Gastroesophageal sphincter (tissue), 4 donors: ENCODE measurements around the gene FAU. TPM values are rescaled to one million over a fixed set of nuclear protein-coding genes. Genes with fewer than 3 reads are reported as not detected.

Experiments used
- ATAC-seq: fragments of 150-250 bp; one replicate; pipeline ENCODE4 v1.9.1; 2016; ENCODE audit warnings: mild to moderate bottlenecking, moderate library complexity
- H3K27ac ChIP-seq, 4 donors: fragments of 200-600 bp; sonication (generic) in 3 of 4; 1 replicate in 3 of 4; 2 replicates in 1 of 4; pipeline ENCODE4 v1.5.1; 2016 to 2019
- H3K27me3 ChIP-seq: fragments of 200-600 bp; sonication (generic); one replicate; pipeline ENCODE4 v1.5.1; 2019
- H3K36me3 ChIP-seq, 2 donors: fragments of 200-600 bp; sonication (generic); one replicate each; pipeline ENCODE4 v1.5.1; 2019; ENCODE audit warnings: control low read depth in 1 of 2
- H3K4me1 ChIP-seq, 3 donors: fragments of 200-600 bp; sonication (generic); 1 replicate in 2 of 3; 2 replicates in 1 of 3; pipeline ENCODE4 v1.5.1; 2016 to 2019; ENCODE audit warnings: control low read depth in 2 of 3
- H3K4me3 ChIP-seq, 2 donors: fragments of 200-600 bp; sonication (generic); one replicate each; pipeline ENCODE4 v1.5.1; 2019; ENCODE audit warnings: mild to moderate bottlenecking in 1 of 2, moderate library complexity in 1 of 2
- H3K9me3 ChIP-seq, 3 donors: fragments of 200-600 bp; sonication (generic); one replicate each; pipeline ENCODE4 v1.5.1; 2017 to 2019; ENCODE audit warnings: control low read depth in 2 of 3
- EP300 ChIP-seq: sonication (generic); formaldehyde crosslinking; IDR thresholded peaks from one replicate; pipeline ENCODE4 v1.6.1; 2017; ENCODE audit warnings: antibody characterized with exemption, mild to moderate bottlenecking
- POLR2A ChIP-seq, 2 donors: fragments of 450-650 bp; IDR thresholded peaks; one replicate each; pipeline ENCODE4 v1.6.1; 2017; ENCODE audit warnings: antibody characterized with exemption in 2 of 2, mild to moderate bottlenecking in 2 of 2, moderate library complexity in 1 of 2
- POLR2AphosphoS5 ChIP-seq: sonication (generic); formaldehyde crosslinking; IDR thresholded peaks from one replicate; pipeline ENCODE4 v1.6.1; 2017; ENCODE audit warnings: antibody characterized with exemption
- WGBS, 2 donors: methylation state at CpG; one replicate each; pipeline ENCODE4 v1.1.5; 2018; ENCODE audit warnings: low coverage in 1 of 2; 5-methylcytosine and 5-hydroxymethylcytosine counted together
- total RNA-seq, 4 donors: library from RNA; depleted of rRNA; stranded (reverse); fragments of >200 nt; gene quantifications; one replicate each; pipeline ENCODE4 v1.1.0, GENCODE V29; 2016
- TF ChIP-seq, protein P1 (sequence below), 4 experiments: fragments of 200-600 bp in 2 of 4; fragments of 450-650 bp in 2 of 4; sonication (generic) in 1 of 4; IDR thresholded peaks; one replicate each; pipeline ENCODE4 v1.5.1; 2017 to 2019; ENCODE audit warnings: antibody characterized with exemption in 4 of 4, mild to moderate bottlenecking in 2 of 4, moderate library complexity in 2 of 4

The FAU gene
- total RNA-seq, 4 donors from 2014 or later = 464 to 971 (median 566) TPM

DNA sequence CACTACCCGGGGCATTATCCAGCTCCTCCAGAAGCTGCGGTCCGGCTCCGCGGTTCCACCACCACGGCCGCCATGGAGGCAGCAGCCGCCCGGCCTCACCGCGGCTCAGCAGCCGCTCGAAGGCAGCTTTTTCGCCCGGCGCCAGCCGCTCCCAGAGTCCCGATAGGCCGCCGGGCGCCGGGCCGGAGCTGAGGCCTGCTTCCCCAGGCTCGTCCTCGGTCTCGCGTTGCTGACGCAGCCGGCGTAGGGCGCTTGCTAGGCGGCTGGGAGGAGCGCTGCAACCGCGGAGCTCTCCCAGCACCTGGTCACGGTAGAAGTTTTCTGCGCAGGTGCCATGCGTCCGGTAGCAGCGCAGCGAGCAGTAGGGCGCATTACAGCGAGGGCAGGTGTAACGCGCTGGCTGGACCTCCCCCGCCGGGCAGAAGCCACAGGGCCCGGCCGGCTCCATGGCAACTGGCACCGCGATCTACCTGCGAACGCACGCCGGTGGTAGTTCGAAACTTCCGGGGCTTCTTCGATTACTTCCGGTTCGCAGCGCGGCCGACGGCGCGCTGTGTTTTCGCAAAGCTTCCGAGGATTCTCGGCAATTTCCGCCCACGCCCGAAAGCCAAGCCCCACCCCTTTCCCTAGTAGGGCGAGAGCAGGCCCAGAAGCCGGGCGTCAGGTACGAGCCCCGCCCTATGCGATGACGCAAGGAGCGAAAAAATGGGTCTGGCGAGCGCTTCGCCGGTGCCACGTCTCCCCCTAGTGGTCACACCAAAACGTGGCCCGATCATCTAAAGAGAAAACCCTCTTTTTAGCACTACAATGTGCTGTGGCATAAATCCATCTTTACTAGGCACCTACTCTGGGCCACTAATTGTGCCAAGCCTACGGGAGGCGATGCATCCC lies 4.5 kb downstream of the FAU start, which contains the start of gene ZNHIT2:
TSS of gene ZNHIT2 (minus strand) at position 496 of the 891 bp plus-strand sequence. CDS start at position 448, 48 bp downstream.
- peak within 1 kb of the TSS; percentile 59 to 76 for H3K4me3 ChIP-seq
- peaks cover 0 to 56% of the 10 kb centered on the region in 2 donors for H3K36me3 ChIP-seq
- H3K4me1 ChIP-seq = peaks cover 7 to 67% (median 29%) of the 10 kb centered on the region in 3 donors
- peak; percentile 82 for ATAC-seq
- no peaks in the 10 kb centered on the region for H3K27me3 ChIP-seq
- H3K27ac ChIP-seq = peak within 1 kb of the TSS; percentile 39 to 90 (median 85)
- no peaks in the 10 kb centered on the region for H3K9me3 ChIP-seq
- TF ChIP-seq, protein P1, sequence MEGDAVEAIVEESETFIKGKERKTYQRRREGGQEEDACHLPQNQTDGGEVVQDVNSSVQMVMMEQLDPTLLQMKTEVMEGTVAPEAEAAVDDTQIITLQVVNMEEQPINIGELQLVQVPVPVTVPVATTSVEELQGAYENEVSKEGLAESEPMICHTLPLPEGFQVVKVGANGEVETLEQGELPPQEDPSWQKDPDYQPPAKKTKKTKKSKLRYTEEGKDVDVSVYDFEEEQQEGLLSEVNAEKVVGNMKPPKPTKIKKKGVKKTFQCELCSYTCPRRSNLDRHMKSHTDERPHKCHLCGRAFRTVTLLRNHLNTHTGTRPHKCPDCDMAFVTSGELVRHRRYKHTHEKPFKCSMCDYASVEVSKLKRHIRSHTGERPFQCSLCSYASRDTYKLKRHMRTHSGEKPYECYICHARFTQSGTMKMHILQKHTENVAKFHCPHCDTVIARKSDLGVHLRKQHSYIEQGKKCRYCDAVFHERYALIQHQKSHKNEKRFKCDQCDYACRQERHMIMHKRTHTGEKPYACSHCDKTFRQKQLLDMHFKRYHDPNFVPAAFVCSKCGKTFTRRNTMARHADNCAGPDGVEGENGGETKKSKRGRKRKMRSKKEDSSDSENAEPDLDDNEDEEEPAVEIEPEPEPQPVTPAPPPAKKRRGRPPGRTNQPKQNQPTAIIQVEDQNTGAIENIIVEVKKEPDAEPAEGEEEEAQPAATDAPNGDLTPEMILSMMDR (IDR thresholded peaks at IDR 0.05) = peak in 3 of 4 experiments; percentile 94 to 98 (median 97)
- TF ChIP-seq POLR2AphosphoS5 (peak; percentile 83), POLR2A (IDR thresholded peaks at IDR 0.05) (peak; percentile 61 to 65), EP300 (no peak)
- WGBS, 2 donors = 0% methylated on average over 12 to 18 of the region's 89 CpGs

DNA sequence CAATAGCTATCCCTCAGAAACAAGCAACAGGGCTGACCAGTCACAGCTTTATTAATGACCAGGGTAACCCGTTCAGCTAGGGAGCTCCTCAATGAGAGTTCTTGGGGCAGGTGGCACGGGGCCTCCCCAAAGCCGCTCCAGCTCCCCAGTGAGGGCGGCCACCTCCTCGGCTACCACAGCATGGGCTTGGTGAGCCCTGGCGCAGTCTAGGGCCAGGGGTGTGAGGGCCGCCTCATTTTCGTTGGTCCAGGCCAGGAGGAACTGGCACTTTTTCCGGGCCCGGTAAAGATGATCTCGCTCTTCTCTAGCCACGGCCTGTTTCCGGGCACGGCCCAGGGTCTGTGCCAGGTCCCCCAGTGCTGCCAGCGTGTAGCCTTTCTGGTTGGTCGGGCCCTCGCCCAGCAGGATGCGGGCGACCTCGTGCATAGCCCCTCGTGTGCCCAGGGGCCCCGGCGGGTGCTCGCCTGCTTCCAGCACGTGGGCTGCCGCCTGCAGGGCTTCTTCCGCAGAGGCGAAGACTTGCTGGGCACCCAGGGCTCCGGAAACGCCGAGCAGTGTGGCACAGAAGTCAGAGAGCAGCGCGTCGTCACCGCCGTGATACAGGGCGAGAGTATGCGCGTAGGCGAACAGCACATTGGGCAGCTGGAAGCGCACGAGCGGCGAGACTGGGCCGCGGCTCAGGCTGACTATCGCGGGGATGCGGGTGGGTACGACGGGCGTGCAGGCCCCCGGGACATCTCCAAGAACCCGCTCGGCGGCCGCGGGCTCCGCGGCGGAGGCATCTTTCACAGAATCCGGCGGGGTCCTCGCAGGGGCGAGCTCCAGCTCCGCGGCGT lies 5.3 kb downstream of the FAU start:
- no CpG with 5 or more reads among the region's 68 CpGs for WGBS, 2 donors
- Histone ChIP-seq H3K4me1 (peaks cover 7 to 74% (median 35%) of the 10 kb centered on the region in 3 donors), H3K27ac (peak overlapping the region; percentile 39 to 90 (median 85)), H3K27me3 (no peaks in the 10 kb centered on the region), H3K9me3 (no peaks in the 10 kb centered on the region), H3K36me3 (peaks cover 0 to 56% of the 10 kb centered on the region in 2 donors), H3K4me3 (peak overlapping the region; percentile 59 to 76)
- no peak for TF ChIP-seq POLR2A (IDR thresholded peaks at IDR 0.05)
- TF ChIP-seq EP300 = no peak
- TF ChIP-seq, protein P1 (IDR thresholded peaks at IDR 0.05) = no peak
- TF ChIP-seq POLR2AphosphoS5 = peak; percentile 40
- no peak for ATAC-seq

DNA sequence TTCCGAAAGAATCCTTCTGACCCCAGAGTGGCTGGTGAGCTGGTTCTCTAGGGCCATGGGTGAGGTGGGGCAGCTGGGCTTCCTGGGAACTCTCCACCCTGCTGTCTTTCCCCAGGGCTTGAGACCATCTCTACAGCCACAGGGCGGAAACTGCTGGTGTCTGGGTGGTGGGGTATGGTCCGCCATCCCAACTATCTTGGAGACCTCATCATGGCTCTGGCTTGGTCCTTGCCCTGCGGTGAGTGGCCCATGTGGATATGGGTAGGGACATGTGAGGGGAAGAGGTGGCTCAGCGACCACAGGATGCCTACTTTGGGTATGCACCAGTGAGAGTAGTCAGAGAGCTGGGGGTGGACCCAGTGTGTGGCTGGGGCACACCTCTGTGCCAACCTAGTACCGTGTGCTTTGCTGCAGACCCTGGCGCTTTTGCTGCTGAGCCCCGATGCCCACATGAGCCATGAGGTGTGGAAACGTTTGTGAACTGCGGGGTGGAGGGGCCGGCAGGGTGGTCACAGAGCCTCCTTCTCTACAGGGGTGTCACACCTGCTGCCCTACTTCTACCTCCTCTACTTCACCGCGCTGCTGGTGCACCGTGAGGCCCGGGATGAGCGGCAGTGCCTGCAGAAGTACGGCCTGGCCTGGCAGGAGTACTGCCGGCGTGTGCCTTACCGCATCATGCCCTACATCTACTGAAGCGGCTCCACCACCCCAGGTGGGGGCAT lies 6.4 kb downstream of the FAU start:
- no peaks in the 10 kb centered on the region for H3K27me3 ChIP-seq
- TF ChIP-seq, protein P1 (IDR thresholded peaks at IDR 0.05) = no peak
- TF ChIP-seq POLR2A (IDR thresholded peaks at IDR 0.05) (no peak), EP300 (no peak), POLR2AphosphoS5 (no peak)
- no peak overlapping the region for H3K27ac ChIP-seq
- no peak for ATAC-seq
- 80 to 88% methylated on average over 2 to 8 of the region's 21 CpGs for WGBS, 2 donors
- H3K36me3 ChIP-seq = peaks cover 0 to 48% of the 10 kb centered on the region in 2 donors
- H3K4me1 ChIP-seq = peaks cover 7 to 74% (median 33%) of the 10 kb centered on the region in 3 donors
- no peaks in the 10 kb centered on the region for H3K9me3 ChIP-seq
- H3K4me3 ChIP-seq = no peak overlapping the region

DNA sequence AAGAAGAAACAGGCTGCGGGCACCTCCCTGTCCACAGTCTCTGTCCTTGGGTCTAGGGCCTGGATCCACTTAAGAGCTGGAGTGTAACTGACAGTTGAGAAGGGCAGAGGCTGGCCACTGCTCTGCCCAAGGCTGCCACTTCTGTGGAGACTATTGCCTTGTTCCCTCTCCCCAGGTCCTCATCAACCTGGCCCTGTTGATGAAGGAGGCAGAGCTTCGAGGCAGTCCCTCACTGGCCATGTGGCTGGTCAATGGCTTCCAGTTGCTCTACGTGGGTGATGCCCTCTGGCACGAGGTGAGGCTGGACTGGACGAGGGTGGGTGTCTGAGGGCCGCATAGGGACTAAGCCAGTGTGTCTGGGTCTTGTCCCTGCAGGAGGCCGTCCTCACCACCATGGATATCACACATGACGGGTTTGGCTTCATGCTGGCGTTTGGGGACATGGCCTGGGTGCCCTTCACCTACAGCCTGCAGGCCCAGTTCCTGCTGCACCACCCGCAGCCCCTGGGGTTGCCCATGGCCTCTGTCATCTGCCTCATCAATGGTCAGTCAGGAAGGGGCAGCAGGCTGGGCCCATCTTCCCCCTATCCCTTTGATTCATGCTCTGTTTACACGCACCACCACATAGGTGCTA lies 7.3 kb downstream of the FAU start:
- no peak overlapping the region for H3K27ac ChIP-seq
- no peak for ATAC-seq
- H3K36me3 ChIP-seq = peaks cover 0 to 43% of the 10 kb centered on the region in 2 donors
- no peaks in the 10 kb centered on the region for H3K9me3 ChIP-seq
- H3K27me3 ChIP-seq = no peaks in the 10 kb centered on the region
- TF ChIP-seq POLR2AphosphoS5 = no peak
- TF ChIP-seq EP300 = no peak
- TF ChIP-seq, protein P1 (IDR thresholded peaks at IDR 0.05) = no peak
- TF ChIP-seq POLR2A (IDR thresholded peaks at IDR 0.05) = no peak
- H3K4me1 ChIP-seq = peaks cover 7 to 74% (median 31%) of the 10 kb centered on the region in 3 donors
- WGBS, 2 donors = 75 to 100% methylated on average over 1 to 6 of the region's 11 CpGs
- H3K4me3 ChIP-seq = no peak overlapping the region
